ENCODE measurements around the gene AGO3.
"Not testable (repeated sequence)": the region's sequence is repeated elsewhere in the genome, so short reads cannot be mapped to it uniquely, and the experiment has no call there.

The AGO3 gene

GRCh38 chr1:35947547-35947946 lies 16.6 kb downstream of the AGO3 start:
- no peak for TF ChIP-seq CTCF (IDR thresholded peaks at IDR 0.05; ENCODE audit: extremely low read depth, insufficient read depth, missing control alignments)
- in situ Hi-C loops (cut with MboI; ENCODE audit: low pct_unique_long_range_greater_than_20kb, low sequenced_read_pairs, unreplicated experiment): no loop called here
- no peak for DNase-seq (ENCODE audit: low spot score)

- no peak for DNase-seq (ENCODE audit: low spot score)
- in situ Hi-C loops (cut with MboI; ENCODE audit: low pct_unique_long_range_greater_than_20kb, low sequenced_read_pairs, unreplicated experiment): no loop called here
- TF ChIP-seq CTCF (IDR thresholded peaks at IDR 0.05; ENCODE audit: extremely low read depth, insufficient read depth, missing control alignments): no peak
These were observed 27.7 kb downstream of the AGO3 start for GRCh38 chr1:35958558-35958957.

- no peak for TF ChIP-seq CTCF (IDR thresholded peaks at IDR 0.05; ENCODE audit: extremely low read depth, insufficient read depth, missing control alignments)
- in situ Hi-C loops (cut with MboI; ENCODE audit: low pct_unique_long_range_greater_than_20kb, low sequenced_read_pairs, unreplicated experiment): no loop called here
- no peak for DNase-seq (ENCODE audit: low spot score)
These were observed 28.4 kb downstream of the AGO3 start for GRCh38 chr1:35959304-35959703.

- in situ Hi-C loops (cut with MboI; ENCODE audit: low pct_unique_long_range_greater_than_20kb, low sequenced_read_pairs, unreplicated experiment): no loop called here
- no peak for TF ChIP-seq CTCF (IDR thresholded peaks at IDR 0.05; ENCODE audit: extremely low read depth, insufficient read depth, missing control alignments)
- DNase-seq (ENCODE audit: low spot score): no peak
These were observed 32.0 kb downstream of the AGO3 start for GRCh38 chr1:35962952-35963351.

- in situ Hi-C loops (cut with MboI; ENCODE audit: low pct_unique_long_range_greater_than_20kb, low sequenced_read_pairs, unreplicated experiment); DNase-seq (ENCODE audit: low spot score): not testable (repeated sequence)
These were observed 33.4 kb downstream of the AGO3 start for GRCh38 chr1:35964277-35964676.

- in situ Hi-C loops (cut with MboI; ENCODE audit: low pct_unique_long_range_greater_than_20kb, low sequenced_read_pairs, unreplicated experiment): no loop called here
- no peak for TF ChIP-seq CTCF (IDR thresholded peaks at IDR 0.05; ENCODE audit: extremely low read depth, insufficient read depth, missing control alignments)
- DNase-seq (ENCODE audit: low spot score): no peak
These were observed 37.5 kb downstream of the AGO3 start for GRCh38 chr1:35968396-35968795.

- TF ChIP-seq CTCF (IDR thresholded peaks at IDR 0.05; ENCODE audit: extremely low read depth, insufficient read depth, missing control alignments): no peak
- DNase-seq (ENCODE audit: low spot score): no peak
- in situ Hi-C loops (cut with MboI; ENCODE audit: low pct_unique_long_range_greater_than_20kb, low sequenced_read_pairs, unreplicated experiment): no loop called here
These were observed 40.7 kb downstream of the AGO3 start for GRCh38 chr1:35971601-35972000.

GRCh38 chr1:35972631-35973030 lies 41.7 kb downstream of the AGO3 start:
- in situ Hi-C loops (cut with MboI; ENCODE audit: low pct_unique_long_range_greater_than_20kb, low sequenced_read_pairs, unreplicated experiment); DNase-seq (ENCODE audit: low spot score): not testable (repeated sequence)
